ENCODE measurements around the gene ZNF365.

ZNF365 gene

GRCh38 chr10:62424026-62424425, 49.9 kb downstream of the ZNF365 start:
- FAIRE-seq: no peak

- no peak for FAIRE-seq
These were observed 51.9 kb downstream of the ZNF365 start for GRCh38 chr10:62426086-62426485.

- no peak for FAIRE-seq
These were observed 52.4 kb downstream of the ZNF365 start for GRCh38 chr10:62426600-62426999.

GRCh38 chr10:62430881-62431280, 56.7 kb downstream of the ZNF365 start:
- no peak for FAIRE-seq

GRCh38 chr10:62433181-62433692, 59.1 kb downstream of the ZNF365 start:
- no peak for FAIRE-seq

- no peak for FAIRE-seq
These were observed 59.7 kb downstream of the ZNF365 start for GRCh38 chr10:62433901-62434300.

- no peak for FAIRE-seq
These were observed 63.5 kb downstream of the ZNF365 start for GRCh38 chr10:62437696-62438095.

- FAIRE-seq: no peak
These were observed 67.8 kb downstream of the ZNF365 start for GRCh38 chr10:62442006-62442405.

GRCh38 chr10:62442894-62443669, 68.9 kb downstream of the ZNF365 start:
- no peak for FAIRE-seq

- no peak for FAIRE-seq
These were observed 69.7 kb downstream of the ZNF365 start for GRCh38 chr10:62443866-62444265.

GRCh38 chr10:62446627-62447026, 72.5 kb downstream of the ZNF365 start:
- no peak for FAIRE-seq

GRCh38 chr10:62450912-62451610, 76.9 kb downstream of the ZNF365 start:
- no peak for FAIRE-seq

GRCh38 chr10:62451611-62451975, 77.4 kb downstream of the ZNF365 start:
- FAIRE-seq: no peak

Data from G401.6 (cell line).